ENCODE results near the gene ZBTB8OS. TPM values are rescaled to one million over a fixed set of nuclear protein-coding genes. Genes with fewer than 3 reads are reported as not detected.
"Not testable (repeated sequence)": the region's sequence is repeated elsewhere in the genome, so short reads cannot be mapped to it uniquely, and the experiment has no call there.

Gene ZBTB8OS
- polyA plus RNA-seq: 10 to 100 TPM; 44.9 to 98.4 (median 73.3) TPM
- long read RNA-seq, donor 1: 0 reads
- long read RNA-seq, donor 2, partial matches to known transcripts: 0 of 4 reads
- long read RNA-seq, donor 2, other reads (novel, unspliced or antisense): 0 of 4 reads
- long read RNA-seq, donor 3, transcript ZBTB8OS-208 (7 exons, 1,601 nt): major isoform, 7 of 22 reads
- long read RNA-seq, donor 3, partial matches to known transcripts: 11 of 22 reads
- long read RNA-seq, donor 3, other reads (novel, unspliced or antisense): 0 of 22 reads
- long read RNA-seq, donor 4: 0 reads
- long read RNA-seq, donor 5, partial matches to known transcripts: 0 of 6 reads
- long read RNA-seq, donor 5, other reads (novel, unspliced or antisense): 0 of 6 reads
- long read RNA-seq, donor 6, partial matches to known transcripts: 0 of 3 reads
- long read RNA-seq, donor 6, other reads (novel, unspliced or antisense): 0 of 3 reads
- long read RNA-seq, donor 7: 0 reads
- long read RNA-seq, donor 8: 0 reads
- long read RNA-seq, donor 9, partial matches to known transcripts: 0 of 5 reads
- long read RNA-seq, donor 9, other reads (novel, unspliced or antisense): 0 of 5 reads
- long read RNA-seq, donor 10, transcript ZBTB8OS-208 (7 exons, 1,601 nt): major isoform, 7 of 26 reads
- long read RNA-seq, donor 10, partial matches to known transcripts: 7 of 26 reads
- long read RNA-seq, donor 10, other reads (novel, unspliced or antisense): 5 of 26 reads

DNA sequence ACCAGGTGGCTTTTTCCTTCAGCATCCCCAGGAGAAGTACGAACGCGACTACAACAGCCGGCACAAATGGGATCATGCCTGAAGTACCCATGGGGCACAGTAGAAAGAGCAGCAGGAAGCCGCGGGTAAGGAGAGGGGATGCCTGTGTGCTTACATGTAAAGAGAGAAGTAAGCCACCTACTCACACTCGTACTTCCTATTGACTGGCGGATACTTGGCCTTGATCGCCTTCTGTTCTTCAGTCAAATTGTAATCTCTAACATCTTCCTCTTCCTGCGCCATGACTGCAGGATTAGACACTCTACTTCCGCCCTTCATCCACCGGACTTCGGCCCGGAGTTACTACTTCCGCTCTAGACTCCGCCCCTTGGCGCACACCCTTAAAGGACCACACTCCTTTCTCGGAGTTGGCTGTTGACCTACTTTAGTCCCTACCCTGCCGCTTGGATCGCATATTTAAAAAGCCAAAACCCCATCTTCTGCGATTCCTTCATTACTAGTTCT lies at the start of gene ZBTB8OS:
TSS of gene ZBTB8OS (minus strand) at position 303 of the 504 bp plus-strand sequence. CDS start at position 282, 21 bp downstream.
- peak; percentile 96 to 97 for DNase-seq
- Histone ChIP-seq H3K4me1 (ENCODE audit: control insufficient read depth in 3 of 3, insufficient read depth in 2 of 3, low read depth in 1 of 3, low read length in 2 of 3) (peaks cover 2 to 7% (median 6%) of the 10 kb centered on the region in 3 donors), H3K27ac (ENCODE audit: low read depth in 1 of 3, low read length in 2 of 3) (peak within 1 kb of the TSS; percentile 98 to 100 (median 99)), H3K27me3 (ENCODE audit: control insufficient read depth in 3 of 3, insufficient read depth in 3 of 3, low read length in 3 of 3) (no peaks in the 10 kb centered on the region), H3K9me3 (ENCODE audit: control insufficient read depth in 2 of 2, insufficient read depth in 1 of 2, low read depth in 1 of 2, low read length in 1 of 2) (no peaks in the 10 kb centered on the region), H3K4me3 (ENCODE audit: low read depth in 1 of 3, low read length in 3 of 3) (peak within 1 kb of the TSS; percentile 58 to 85 (median 80)), H3K36me3 (ENCODE audit: control insufficient read depth in 3 of 3, insufficient read depth in 2 of 3, low read depth in 1 of 3, low read length in 3 of 3) (peaks cover 1 to 31% (median 3%) of the 10 kb centered on the region in 3 donors)
- 0% methylated on average over 21 of the region's 21 CpGs for WGBS, 3 donors
- no peak for FAIRE-seq

DNA sequence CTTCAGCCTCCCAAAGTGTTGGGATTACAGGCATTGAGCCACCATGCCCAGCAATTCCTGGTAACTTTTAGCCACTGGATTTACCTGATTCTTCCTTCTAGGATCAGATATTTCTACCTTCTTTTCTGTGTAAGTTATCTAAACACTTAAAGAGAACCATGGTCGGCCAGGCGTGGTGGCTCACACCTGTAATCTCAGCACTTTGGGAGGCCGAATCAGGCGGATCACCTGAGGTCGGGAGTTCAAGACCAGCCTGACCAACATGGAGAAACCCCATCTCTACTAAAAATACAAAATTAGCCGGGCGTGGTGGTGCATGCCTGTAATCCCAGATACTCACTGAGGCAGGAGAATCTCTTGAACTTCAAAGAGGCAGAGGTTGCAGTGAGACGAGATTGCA lies 46.6 kb upstream of the ZBTB8OS start:
- not testable (repeated sequence) for H3K27ac ChIP-seq (ENCODE audit: low read depth in 1 of 3, low read length in 2 of 3); H3K4me3 ChIP-seq (ENCODE audit: low read depth in 1 of 3, low read length in 3 of 3); H3K9me3 ChIP-seq (ENCODE audit: control insufficient read depth in 2 of 2, insufficient read depth in 1 of 2, low read depth in 1 of 2, low read length in 1 of 2); FAIRE-seq; DNase-seq; H3K27me3 ChIP-seq (ENCODE audit: control insufficient read depth in 3 of 3, insufficient read depth in 3 of 3, low read length in 3 of 3); H3K4me1 ChIP-seq (ENCODE audit: control insufficient read depth in 3 of 3, insufficient read depth in 2 of 3, low read depth in 1 of 3, low read length in 2 of 3)
- H3K36me3 ChIP-seq (ENCODE audit: control insufficient read depth in 3 of 3, insufficient read depth in 2 of 3, low read depth in 1 of 3, low read length in 3 of 3): peaks cover 0 to 13% (median 0%) of the 10 kb centered on the region in 3 donors
- WGBS, 3 donors: 95 to 96% (median 96%) methylated on average over 8 of the region's 8 CpGs

DNA sequence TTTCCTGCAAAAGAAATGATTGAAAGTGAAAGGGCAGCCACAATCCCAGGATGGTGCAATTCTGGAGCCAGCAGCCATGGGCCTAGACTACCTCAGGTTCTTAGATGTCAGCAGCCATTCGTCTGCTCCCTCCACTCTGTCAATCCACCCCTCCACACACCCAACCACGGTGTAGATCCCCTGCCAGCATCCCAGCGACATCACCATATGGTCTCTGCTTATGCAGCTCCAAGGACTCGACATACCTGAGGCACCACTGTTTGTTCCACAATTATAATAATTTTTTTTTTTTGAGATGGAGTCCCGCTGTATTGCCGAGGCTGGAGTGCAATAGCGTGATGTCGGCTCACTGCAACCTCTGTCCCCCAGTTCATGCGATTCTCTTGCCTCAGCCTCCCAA lies 45.7 kb upstream of the ZBTB8OS start:
- H3K4me1 ChIP-seq (ENCODE audit: control insufficient read depth in 3 of 3, insufficient read depth in 2 of 3, low read depth in 1 of 3, low read length in 2 of 3): no peaks in the 10 kb centered on the region
- no peak for FAIRE-seq
- H3K27ac ChIP-seq (ENCODE audit: low read depth in 1 of 3, low read length in 2 of 3): no peak overlapping the region
- 91 to 96% (median 92%) methylated on average over 9 of the region's 9 CpGs for WGBS, 3 donors
- no peaks in the 10 kb centered on the region for H3K9me3 ChIP-seq (ENCODE audit: control insufficient read depth in 2 of 2, insufficient read depth in 1 of 2, low read depth in 1 of 2, low read length in 1 of 2)
- no peak for DNase-seq
- H3K36me3 ChIP-seq (ENCODE audit: control insufficient read depth in 3 of 3, insufficient read depth in 2 of 3, low read depth in 1 of 3, low read length in 3 of 3): peaks cover 0 to 13% (median 0%) of the 10 kb centered on the region in 3 donors
- H3K27me3 ChIP-seq (ENCODE audit: control insufficient read depth in 3 of 3, insufficient read depth in 3 of 3, low read length in 3 of 3): no peaks in the 10 kb centered on the region
- no peak overlapping the region for H3K4me3 ChIP-seq (ENCODE audit: low read depth in 1 of 3, low read length in 3 of 3)

DNA sequence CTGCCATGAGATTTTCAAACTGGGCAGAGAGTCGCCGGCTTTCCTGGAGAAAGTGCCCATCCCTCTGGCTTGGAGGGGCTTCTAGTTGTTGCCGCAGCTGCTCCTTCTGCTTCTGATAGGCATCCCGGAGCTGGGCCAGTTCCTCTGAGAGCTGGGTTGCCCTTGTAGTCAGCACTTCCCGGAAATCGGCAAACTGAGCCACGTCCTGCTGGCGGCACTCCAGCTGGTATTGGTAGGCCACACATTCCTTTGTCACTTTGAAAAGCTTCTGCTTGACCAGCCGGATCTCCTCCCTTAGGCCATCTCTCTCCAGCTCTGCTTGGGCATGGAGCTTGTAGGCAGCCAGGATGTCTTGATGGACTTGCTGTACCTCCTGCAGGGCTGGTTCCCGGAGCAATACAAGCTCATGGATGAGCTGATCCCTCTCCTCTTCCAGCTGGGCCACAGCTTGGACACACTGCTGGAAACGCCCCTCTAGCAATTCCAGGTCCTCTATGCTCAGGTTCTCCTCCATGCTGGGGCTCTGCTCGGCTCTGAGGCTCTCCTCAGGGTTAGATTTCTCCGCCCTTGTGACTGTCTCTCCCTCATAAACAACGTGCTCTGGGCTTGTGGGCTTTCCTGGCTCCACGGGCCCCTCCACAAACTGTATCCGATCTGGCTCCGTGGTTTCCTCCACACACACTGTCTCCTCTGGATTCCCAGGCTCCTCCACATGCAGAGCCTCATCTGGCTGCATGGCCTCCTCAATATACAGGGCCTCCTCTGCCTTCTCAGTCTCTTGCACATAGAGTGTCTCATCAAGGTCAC lies 45.0 kb upstream of the ZBTB8OS start:
- no peak for FAIRE-seq
- Histone ChIP-seq H3K4me3 (ENCODE audit: low read depth in 1 of 3, low read length in 3 of 3) (no peak overlapping the region), H3K4me1 (ENCODE audit: control insufficient read depth in 3 of 3, insufficient read depth in 2 of 3, low read depth in 1 of 3, low read length in 2 of 3) (no peaks in the 10 kb centered on the region), H3K9me3 (ENCODE audit: control insufficient read depth in 2 of 2, insufficient read depth in 1 of 2, low read depth in 1 of 2, low read length in 1 of 2) (no peaks in the 10 kb centered on the region), H3K36me3 (ENCODE audit: control insufficient read depth in 3 of 3, insufficient read depth in 2 of 3, low read depth in 1 of 3, low read length in 3 of 3) (peaks cover 0 to 13% (median 0%) of the 10 kb centered on the region in 3 donors), H3K27me3 (ENCODE audit: control insufficient read depth in 3 of 3, insufficient read depth in 3 of 3, low read length in 3 of 3) (no peaks in the 10 kb centered on the region), H3K27ac (ENCODE audit: low read depth in 1 of 3, low read length in 2 of 3) (peak overlapping the region in 1 of 3 donors; percentile 11)
- 59 to 67% (median 62%) methylated on average over 17 of the region's 17 CpGs for WGBS, 3 donors
- DNase-seq: peak in 1 of 2 donors; percentile 48

DNA sequence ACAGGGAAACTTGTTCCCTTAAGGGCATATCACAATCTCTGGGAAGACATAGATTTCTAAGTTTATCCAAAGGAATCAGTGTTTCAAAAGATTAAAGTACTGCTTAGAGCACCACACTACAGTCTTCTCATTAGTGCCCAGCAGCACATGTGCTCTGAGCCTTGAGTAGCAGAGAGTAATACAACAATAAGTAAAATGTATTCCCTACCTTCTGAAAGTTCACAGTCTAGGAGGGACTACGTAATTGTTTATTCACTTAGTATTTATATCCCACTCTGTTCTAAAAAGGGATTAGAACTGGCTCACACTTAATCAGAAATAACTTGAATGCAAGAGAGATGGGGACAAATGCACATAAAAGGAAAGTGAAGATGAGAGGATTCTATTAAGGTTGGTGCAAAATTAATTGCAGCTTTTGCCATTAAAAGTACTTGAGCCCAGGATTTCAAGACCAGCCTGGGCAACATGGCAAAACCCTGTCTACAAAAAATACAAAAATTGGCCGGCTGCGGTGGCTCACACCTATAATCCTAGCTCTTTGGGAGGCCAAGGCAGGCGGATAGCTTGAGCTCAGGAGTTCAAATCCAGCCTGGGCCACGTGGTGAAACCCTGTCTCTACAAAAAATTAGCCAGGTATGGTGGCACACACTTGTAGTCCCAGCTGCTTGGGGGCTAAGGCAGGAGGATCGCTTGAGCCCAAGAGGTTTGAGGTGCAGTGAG lies 43.3 kb upstream of the ZBTB8OS start:
- H3K4me1 ChIP-seq (ENCODE audit: control insufficient read depth in 3 of 3, insufficient read depth in 2 of 3, low read depth in 1 of 3, low read length in 2 of 3): no peaks in the 10 kb centered on the region
- H3K27me3 ChIP-seq (ENCODE audit: control insufficient read depth in 3 of 3, insufficient read depth in 3 of 3, low read length in 3 of 3): no peaks in the 10 kb centered on the region
- peak overlapping the region in 1 of 3 donors; percentile 31 for H3K27ac ChIP-seq (ENCODE audit: low read depth in 1 of 3, low read length in 2 of 3)
- DNase-seq: no peak
- H3K36me3 ChIP-seq (ENCODE audit: control insufficient read depth in 3 of 3, insufficient read depth in 2 of 3, low read depth in 1 of 3, low read length in 3 of 3): peaks cover 0 to 15% (median 0%) of the 10 kb centered on the region in 3 donors
- no peaks in the 10 kb centered on the region for H3K9me3 ChIP-seq (ENCODE audit: control insufficient read depth in 2 of 2, insufficient read depth in 1 of 2, low read depth in 1 of 2, low read length in 1 of 2)
- WGBS, 3 donors: 87 to 89% (median 89%) methylated on average over 6 of the region's 6 CpGs
- H3K4me3 ChIP-seq (ENCODE audit: low read depth in 1 of 3, low read length in 3 of 3): no peak overlapping the region
- FAIRE-seq: no peak

DNA sequence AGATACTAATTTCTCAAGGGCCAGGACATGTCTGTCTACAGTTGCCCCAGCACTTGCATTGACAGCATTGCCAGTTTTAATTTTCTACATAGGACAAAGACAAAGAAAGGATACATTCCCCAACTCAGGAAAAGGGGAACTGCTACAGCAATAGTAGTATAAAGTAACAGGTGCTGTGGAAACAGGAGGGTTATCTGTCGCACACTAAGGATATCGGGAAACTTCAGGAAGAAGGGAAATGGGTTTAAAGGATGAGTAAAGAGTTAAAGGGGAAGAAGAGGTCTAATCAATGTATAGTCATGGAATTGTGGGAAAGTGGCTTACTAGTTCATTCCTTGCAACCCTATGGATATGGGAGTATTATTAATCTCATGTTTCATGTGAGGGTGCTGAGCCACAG lies 36.0 kb upstream of the ZBTB8OS start:
- DNase-seq (no peak), FAIRE-seq (no peak)
- Histone ChIP-seq H3K36me3 (ENCODE audit: control insufficient read depth in 3 of 3, insufficient read depth in 2 of 3, low read depth in 1 of 3, low read length in 3 of 3) (peaks cover 2 to 19% (median 7%) of the 10 kb centered on the region in 3 donors), H3K4me3 (ENCODE audit: low read depth in 1 of 3, low read length in 3 of 3) (no peak overlapping the region), H3K27me3 (ENCODE audit: control insufficient read depth in 3 of 3, insufficient read depth in 3 of 3, low read length in 3 of 3) (no peaks in the 10 kb centered on the region), H3K27ac (ENCODE audit: low read depth in 1 of 3, low read length in 2 of 3) (no peak overlapping the region), H3K9me3 (ENCODE audit: control insufficient read depth in 2 of 2, insufficient read depth in 1 of 2, low read depth in 1 of 2, low read length in 1 of 2) (no peaks in the 10 kb centered on the region), H3K4me1 (ENCODE audit: control insufficient read depth in 3 of 3, insufficient read depth in 2 of 3, low read depth in 1 of 3, low read length in 2 of 3) (peaks cover 0 to 1% (median 0%) of the 10 kb centered on the region in 3 donors)
- 93 to 100% (median 99%) methylated on average over 2 of the region's 2 CpGs for WGBS, 3 donors

DNA sequence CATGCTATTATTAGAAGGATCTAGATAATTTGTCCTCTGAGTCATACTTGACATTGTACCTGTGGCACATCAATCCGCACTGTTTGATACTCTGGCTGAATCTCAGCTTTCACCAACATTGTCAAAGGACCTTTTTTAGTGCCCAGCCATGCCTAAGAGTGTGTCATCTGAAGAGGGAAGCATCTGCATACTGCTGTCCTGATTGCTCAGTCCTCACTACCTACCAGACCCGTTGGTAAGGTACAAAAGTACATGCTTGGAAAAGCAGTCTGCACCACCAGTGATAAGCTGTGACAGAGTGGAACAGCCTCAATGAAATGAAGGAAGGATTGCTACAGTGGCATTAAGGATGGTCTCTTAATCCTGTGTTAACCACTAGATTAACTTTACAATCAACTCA lies 35.1 kb upstream of the ZBTB8OS start:
- Histone ChIP-seq H3K9me3 (ENCODE audit: control insufficient read depth in 2 of 2, insufficient read depth in 1 of 2, low read depth in 1 of 2, low read length in 1 of 2) (no peaks in the 10 kb centered on the region), H3K36me3 (ENCODE audit: control insufficient read depth in 3 of 3, insufficient read depth in 2 of 3, low read depth in 1 of 3, low read length in 3 of 3) (peaks cover 4 to 19% (median 8%) of the 10 kb centered on the region in 3 donors), H3K27me3 (ENCODE audit: control insufficient read depth in 3 of 3, insufficient read depth in 3 of 3, low read length in 3 of 3) (no peaks in the 10 kb centered on the region), H3K27ac (ENCODE audit: low read depth in 1 of 3, low read length in 2 of 3) (no peak overlapping the region), H3K4me3 (ENCODE audit: low read depth in 1 of 3, low read length in 3 of 3) (no peak overlapping the region), H3K4me1 (ENCODE audit: control insufficient read depth in 3 of 3, insufficient read depth in 2 of 3, low read depth in 1 of 3, low read length in 2 of 3) (peaks cover 0 to 6% (median 3%) of the 10 kb centered on the region in 3 donors)
- FAIRE-seq (no peak), DNase-seq (peak in 1 of 2 donors; percentile 28)
- WGBS, 3 donors: 24 to 77% (median 53%) methylated on average over 2 of the region's 2 CpGs

Measured in small intestine (tissue), 16 donors.